SU-DHL-6 (cell line): ENCODE measurements around the gene SREBF2.

Source experiments
- CTCF ChIP-seq: fragments of 200-600 bp; sonication (generic); IDR thresholded peaks from one replicate; pipeline ENCODE4 v1.5.1; 2017; ENCODE audit warnings: antibody characterized with exemption, mild to moderate bottlenecking, low read length, moderate library complexity; ENCODE audit not compliant: insufficient read depth, poor library complexity, severe bottlenecking
- EZH2phosphoT487 ChIP-seq: fragments of 200-600 bp; sonication (generic), shearing (Covaris generic); conservative IDR thresholded peaks from 2 replicates; pipeline ENCODE4 v1.6.1; 2018; ENCODE audit warnings: mild to moderate bottlenecking, antibody characterized with exemption, low read length, moderate library complexity, mixed read lengths

GRCh38 chr22:41923595-41924276, 90.8 kb downstream of the SREBF2 start:
- no peak for TF ChIP-seq EZH2phosphoT487
- no peak for TF ChIP-seq CTCF
